Measurements from ENCODE around the gene ARSG. TPM values are rescaled to one million over a fixed set of nuclear protein-coding genes. Genes with fewer than 3 reads are reported as not detected.

The ARSG gene
- total and polyA plus RNA-seq, 2 donors (not counting 3 experiments of a cell fraction or from before 2014, with no cell fraction given): 3.9 to 7.0 TPM

- Histone ChIP-seq H2AFZ (ENCODE audit: low read depth, low read length) (peak overlapping the region; percentile 40), H3K4me1 (ENCODE audit: control insufficient read depth, extremely low read depth, insufficient read depth, low read length) (peaks cover 11% of the 10 kb centered on the region), H3K9me1 (replicated peaks; ENCODE audit: control insufficient read depth, extremely low read depth, insufficient read depth, low read length) (no peaks in the 10 kb centered on the region), H3K27ac (ENCODE audit: insufficient read depth, low read depth, low read length) (no peak overlapping the region), H4K20me1 (replicated peaks; ENCODE audit: control insufficient read depth, extremely low read depth, insufficient read depth, low read length) (no peaks in the 10 kb centered on the region), H3K9me3 (replicated peaks; ENCODE audit: control insufficient read depth, insufficient read depth, low read length) (no peaks in the 10 kb centered on the region), H3K4me3 (replicated peaks in 1 of 3; ENCODE audit: insufficient read depth in 1 of 3, low read depth in 1 of 3, low read length in 3 of 3) (no peak overlapping the region), H3K36me3 (ENCODE audit: control insufficient read depth in 2 of 2, extremely low read depth in 1 of 2, insufficient read depth in 2 of 2, low read length in 2 of 2) (no peaks in the 10 kb centered on the region), H3K79me2 (ENCODE audit: control insufficient read depth, insufficient read depth, low read length) (no peaks in the 10 kb centered on the region), H3K27me3 (ENCODE audit: control insufficient read depth in 2 of 2, insufficient read depth in 2 of 2, low read length in 2 of 2) (no peaks in the 10 kb centered on the region), H3K9ac (replicated peaks; ENCODE audit: extremely low read depth, insufficient read depth, low read length) (no peak overlapping the region), H3K4me2 (ENCODE audit: insufficient read depth, low read length) (no peak overlapping the region)
- dilution Hi-C loops (cut with MboI; ENCODE audit: extremely low pct_ligation_motif_present, low sequenced_read_pairs) (no loop called here), intact Hi-C loops (cut with micrococcal nuclease) (loop anchor here (5.0 kb wide), 1 partner anchor 190 kb away; no protein-coding TSS in a partner anchor)
- FAIRE-seq (no peak), DNase-seq (ENCODE audit: low read depth, low spot score) (no peak)
- no TSS peak for BruUV-seq (replicated peaks)
- no peak for TF ChIP-seq JUN (IDR thresholded peaks at IDR 0.05; ENCODE audit: borderline replicate concordance, insufficient read depth, insufficient read length, low read depth)
- no peak for TF ChIP-seq CTCF (IDR thresholded peaks at IDR 0.05; ENCODE audit: extremely low read depth in 1 of 2, insufficient read depth in 1 of 2, low read depth in 1 of 2, low read length in 2 of 2)
- TF ChIP-seq MAX (IDR thresholded peaks at IDR 0.05; ENCODE audit: insufficient read depth, insufficient read length): no peak
- ChIA-PET POLR2A (no interaction called here), CTCF (interaction anchor here (0.5 to 4.7 kb wide), 4 partner anchors 39 to 606 kb away, joined by 3 to 41 read pairs (median 9); no protein-coding TSS in a partner anchor)
These were observed 105.8 kb downstream of the ARSG start for GRCh38 chr17:68397108-68397536.
